Dendritic cell treated with granulocyte-macrophage colony-stimulating factor and Interleukin-4, amounts not matched to agents 40 ng/mL and 50 ng/mL, for 4 days (primary cell): ENCODE measurements around the gene CTNNA2.
"Not testable (repeated sequence)": the region's sequence is repeated elsewhere in the genome, so short reads cannot be mapped to it uniquely, and the experiment has no call there.

Experiments used
- H3K27ac Mint-ChIP-seq: one replicate; pipeline ENCODE4 v1.8.0; 2022; ENCODE audit warnings: mild to moderate bottlenecking, mixed read lengths
- H3K27me3 Mint-ChIP-seq: one replicate; pipeline ENCODE4 v1.8.0; 2022; ENCODE audit warnings: mild to moderate bottlenecking, mixed read lengths
- H3K36me3 Mint-ChIP-seq: one replicate; pipeline ENCODE4 v1.8.0; 2022; ENCODE audit warnings: low read depth, mixed read lengths
- H3K4me1 Mint-ChIP-seq: one replicate; pipeline ENCODE4 v1.8.0; 2022; ENCODE audit warnings: low read depth, mixed read lengths
- H3K4me3 Mint-ChIP-seq: one replicate; pipeline ENCODE4 v1.8.0; 2022; ENCODE audit warnings: mild to moderate bottlenecking, moderate library complexity, mixed read lengths
- H3K9me3 Mint-ChIP-seq: one replicate; pipeline ENCODE4 v1.8.0; 2022; ENCODE audit warnings: mixed read lengths
- intact Hi-C: fragments of 100-400 bp; cut with micrococcal nuclease; formaldehyde crosslinking; loops from one replicate; pipeline ENCODE4 v1.15.0; 2022

The CTNNA2 gene

GRCh38 chr2:80032684-80033083 is 519.8 kb downstream of the CTNNA2 start:
- H3K36me3 Mint-ChIP-seq, H3K27ac Mint-ChIP-seq, H3K9me3 Mint-ChIP-seq, H3K27me3 Mint-ChIP-seq, intact Hi-C loops, H3K4me1 Mint-ChIP-seq, H3K4me3 Mint-ChIP-seq: not testable (repeated sequence)

DNA sequence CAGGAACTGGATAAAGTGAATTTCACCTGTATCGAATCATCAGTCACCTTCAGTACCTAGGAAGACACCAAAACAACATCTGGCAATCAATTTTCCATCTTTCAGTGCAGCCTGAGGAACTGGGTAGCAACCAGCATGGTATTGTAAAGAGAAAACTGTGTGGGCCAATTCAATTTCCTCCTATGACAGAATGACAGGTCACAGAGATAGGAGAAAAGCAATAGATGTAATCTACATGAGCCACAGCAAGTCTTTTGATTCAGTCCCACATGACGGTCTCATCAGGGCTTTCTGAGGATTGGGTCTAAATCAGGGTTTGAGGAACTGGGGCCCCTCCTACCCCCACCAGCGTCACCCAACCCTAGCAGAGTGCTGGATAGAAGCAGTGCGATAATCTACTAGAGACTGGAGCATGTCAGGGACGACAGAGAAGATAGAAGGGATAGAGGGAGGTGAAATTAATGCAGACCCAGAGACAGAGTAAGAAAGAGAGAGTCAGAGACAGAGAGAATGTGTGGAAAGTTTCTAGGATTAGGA is 523.0 kb downstream of the CTNNA2 start:
- H3K4me3 Mint-ChIP-seq, result no peak overlapping the region
- no peaks in the 10 kb centered on the region for H3K36me3 Mint-ChIP-seq
- no peaks in the 10 kb centered on the region for H3K9me3 Mint-ChIP-seq
- intact Hi-C loops, result no loop called here
- no peaks in the 10 kb centered on the region for H3K27me3 Mint-ChIP-seq
- H3K27ac Mint-ChIP-seq, result no peak overlapping the region
- no peaks in the 10 kb centered on the region for H3K4me1 Mint-ChIP-seq

- H3K27me3 Mint-ChIP-seq, result no peaks in the 10 kb centered on the region
- no peak overlapping the region for H3K4me3 Mint-ChIP-seq
- no peaks in the 10 kb centered on the region for H3K36me3 Mint-ChIP-seq
- no peaks in the 10 kb centered on the region for H3K4me1 Mint-ChIP-seq
- H3K9me3 Mint-ChIP-seq, result no peaks in the 10 kb centered on the region
- intact Hi-C loops, result no loop called here
- no peak overlapping the region for H3K27ac Mint-ChIP-seq
Measured at GRCh38 chr2:80037310-80037709, 524.5 kb downstream of the CTNNA2 start.

- intact Hi-C loops, result no loop called here
Measured at GRCh38 chr2:80040226-80040625, 527.4 kb downstream of the CTNNA2 start.

DNA sequence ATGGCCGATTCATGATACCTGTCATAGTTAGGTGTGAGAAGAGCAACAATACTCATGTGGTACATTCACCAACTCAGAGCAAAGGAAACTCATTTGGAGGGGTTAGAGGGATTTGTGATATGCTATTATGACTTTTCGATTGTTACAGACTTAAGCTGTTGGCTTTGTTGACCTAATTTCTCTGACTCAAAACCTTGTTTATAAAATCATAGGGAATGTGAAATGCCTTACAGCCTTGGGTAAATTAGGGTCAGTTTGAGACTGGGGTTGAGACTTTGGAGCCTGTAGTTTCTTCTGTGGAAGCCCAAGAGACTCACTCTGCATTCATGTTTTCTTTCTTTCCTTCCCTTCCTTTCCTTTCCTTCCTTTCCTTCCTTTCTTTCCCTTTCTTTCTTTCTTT is 529.8 kb downstream of the CTNNA2 start:
- no peaks in the 10 kb centered on the region for H3K27me3 Mint-ChIP-seq
- no peaks in the 10 kb centered on the region for H3K36me3 Mint-ChIP-seq
- no peak overlapping the region for H3K27ac Mint-ChIP-seq
- H3K4me1 Mint-ChIP-seq, result no peaks in the 10 kb centered on the region
- no peak overlapping the region for H3K4me3 Mint-ChIP-seq
- no peaks in the 10 kb centered on the region for H3K9me3 Mint-ChIP-seq
- intact Hi-C loops, result no loop called here

More at GRCh38 chr2:80040226-80040625, 527.4 kb downstream of the CTNNA2 start:
- H3K4me3 Mint-ChIP-seq, result no peak overlapping the region
- no peaks in the 10 kb centered on the region for H3K27me3 Mint-ChIP-seq
- H3K27ac Mint-ChIP-seq, result no peak overlapping the region
- no peaks in the 10 kb centered on the region for H3K9me3 Mint-ChIP-seq
- no peaks in the 10 kb centered on the region for H3K4me1 Mint-ChIP-seq
- H3K36me3 Mint-ChIP-seq, result no peaks in the 10 kb centered on the region

DNA sequence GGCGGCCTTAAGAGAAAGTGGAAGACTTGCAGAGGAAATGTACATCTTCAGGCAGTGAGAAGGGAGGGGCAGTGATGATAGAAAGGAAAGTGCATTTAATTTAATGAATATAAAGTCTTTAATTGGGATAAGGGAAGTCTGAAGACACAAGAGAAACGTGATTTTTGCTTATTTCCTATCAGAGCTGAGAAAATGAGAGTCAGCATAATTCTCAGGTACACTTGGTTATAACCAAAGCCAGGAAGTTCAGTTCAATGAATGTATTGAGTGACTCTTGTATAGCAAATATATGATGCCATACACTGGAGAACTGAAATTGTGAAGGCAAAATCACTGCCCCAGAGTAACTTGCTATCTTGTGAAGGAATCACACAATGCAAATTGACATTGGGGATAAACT is 535.4 kb downstream of the CTNNA2 start:
- no peaks in the 10 kb centered on the region for H3K27me3 Mint-ChIP-seq
- H3K9me3 Mint-ChIP-seq, result no peaks in the 10 kb centered on the region
- H3K36me3 Mint-ChIP-seq, result no peaks in the 10 kb centered on the region
- intact Hi-C loops, result no loop called here
- H3K27ac Mint-ChIP-seq, result no peak overlapping the region
- H3K4me3 Mint-ChIP-seq, result no peak overlapping the region
- H3K4me1 Mint-ChIP-seq, result no peaks in the 10 kb centered on the region

GRCh38 chr2:80050246-80050645 is 537.4 kb downstream of the CTNNA2 start:
- Mint-ChIP-seq H3K27ac (no peak overlapping the region), H3K27me3 (no peaks in the 10 kb centered on the region), H3K4me1 (no peaks in the 10 kb centered on the region), H3K36me3 (no peaks in the 10 kb centered on the region), H3K9me3 (no peaks in the 10 kb centered on the region), H3K4me3 (no peak overlapping the region)
- intact Hi-C loops, result no loop called here

GRCh38 chr2:80053522-80054345 is 540.9 kb downstream of the CTNNA2 start:
- H3K27ac Mint-ChIP-seq, result no peak overlapping the region
- no peaks in the 10 kb centered on the region for H3K27me3 Mint-ChIP-seq
- no peak overlapping the region for H3K4me3 Mint-ChIP-seq
- H3K9me3 Mint-ChIP-seq, result no peaks in the 10 kb centered on the region
- intact Hi-C loops, result no loop called here
- no peaks in the 10 kb centered on the region for H3K4me1 Mint-ChIP-seq
- no peaks in the 10 kb centered on the region for H3K36me3 Mint-ChIP-seq

DNA sequence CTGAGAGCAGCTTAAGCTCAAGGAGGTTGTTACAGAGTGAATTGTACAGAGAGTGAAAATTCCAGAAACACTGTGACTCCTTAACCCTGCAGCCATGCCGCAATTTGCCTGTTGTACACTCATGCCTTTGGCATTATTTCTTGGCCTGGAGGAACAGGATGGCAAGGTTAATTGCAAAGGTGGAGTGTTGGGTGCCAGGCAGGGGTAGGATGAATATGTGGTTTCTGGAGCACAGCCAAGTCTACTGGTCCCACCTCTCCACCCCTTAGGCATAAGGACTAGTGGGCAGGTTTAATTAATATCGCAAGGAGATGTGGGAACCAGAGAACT is 541.5 kb downstream of the CTNNA2 start:
- intact Hi-C loops, result no loop called here
- Mint-ChIP-seq H3K27ac (no peak overlapping the region), H3K27me3 (no peaks in the 10 kb centered on the region), H3K36me3 (no peaks in the 10 kb centered on the region), H3K4me3 (no peak overlapping the region), H3K9me3 (no peaks in the 10 kb centered on the region), H3K4me1 (no peaks in the 10 kb centered on the region)

GRCh38 chr2:80057956-80058355 is 545.1 kb downstream of the CTNNA2 start:
- H3K4me1 Mint-ChIP-seq, result no peaks in the 10 kb centered on the region
- no peak overlapping the region for H3K27ac Mint-ChIP-seq
- no peaks in the 10 kb centered on the region for H3K9me3 Mint-ChIP-seq
- no peak overlapping the region for H3K4me3 Mint-ChIP-seq
- no peaks in the 10 kb centered on the region for H3K36me3 Mint-ChIP-seq
- H3K27me3 Mint-ChIP-seq, result no peaks in the 10 kb centered on the region
- intact Hi-C loops, result no loop called here

DNA sequence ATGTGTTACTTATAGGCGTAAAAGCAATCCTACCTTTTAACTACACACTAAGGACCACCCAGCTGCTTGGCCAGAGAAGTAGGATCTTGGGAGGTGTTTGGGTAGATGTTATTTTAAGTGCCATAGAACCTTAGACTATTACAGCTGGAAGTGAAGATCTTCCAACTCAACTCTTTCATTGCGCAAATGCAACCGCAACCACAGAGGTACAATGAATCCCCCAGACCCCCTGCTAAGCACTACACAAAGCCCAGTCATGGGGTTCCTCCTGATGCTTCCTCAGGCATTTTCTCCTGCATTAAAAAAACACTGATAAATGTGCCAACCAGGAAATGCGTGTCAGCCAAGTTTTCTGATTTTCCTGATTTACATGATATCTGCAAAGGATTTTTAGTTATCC is 545.7 kb downstream of the CTNNA2 start:
- H3K36me3 Mint-ChIP-seq, result no peaks in the 10 kb centered on the region

GRCh38 chr2:80059447-80059846 is 546.6 kb downstream of the CTNNA2 start:
- intact Hi-C loops, result no loop called here
- Mint-ChIP-seq H3K9me3 (no peaks in the 10 kb centered on the region), H3K27me3 (no peaks in the 10 kb centered on the region), H3K4me1 (no peaks in the 10 kb centered on the region), H3K27ac (no peak overlapping the region), H3K4me3 (no peak overlapping the region), H3K36me3 (no peaks in the 10 kb centered on the region)

More for the DNA sequence above, 545.7 kb downstream of the CTNNA2 start:
- Mint-ChIP-seq H3K9me3 (no peaks in the 10 kb centered on the region), H3K4me3 (no peak overlapping the region), H3K27me3 (no peaks in the 10 kb centered on the region), H3K27ac (no peak overlapping the region), H3K4me1 (no peaks in the 10 kb centered on the region)
- intact Hi-C loops, result no loop called here

GRCh38 chr2:80061881-80062280 is 549.0 kb downstream of the CTNNA2 start:
- H3K9me3 Mint-ChIP-seq, result no peaks in the 10 kb centered on the region
- H3K4me1 Mint-ChIP-seq, result no peaks in the 10 kb centered on the region
- no peak overlapping the region for H3K27ac Mint-ChIP-seq
- H3K27me3 Mint-ChIP-seq, result no peaks in the 10 kb centered on the region
- no peak overlapping the region for H3K4me3 Mint-ChIP-seq
- intact Hi-C loops, result no loop called here
- no peaks in the 10 kb centered on the region for H3K36me3 Mint-ChIP-seq

- Mint-ChIP-seq H3K36me3 (no peaks in the 10 kb centered on the region), H3K9me3 (no peaks in the 10 kb centered on the region), H3K4me1 (no peaks in the 10 kb centered on the region), H3K27ac (no peak overlapping the region), H3K4me3 (no peak overlapping the region), H3K27me3 (no peaks in the 10 kb centered on the region)
- intact Hi-C loops, result no loop called here
Measured at GRCh38 chr2:80062298-80062697, 549.4 kb downstream of the CTNNA2 start.
